ENCODE results near the gene NPIPA1.
"Not testable (repeated sequence)": the region's sequence is repeated elsewhere in the genome, so short reads cannot be mapped to it uniquely, and the experiment has no call there.

Gene NPIPA1

DNA sequence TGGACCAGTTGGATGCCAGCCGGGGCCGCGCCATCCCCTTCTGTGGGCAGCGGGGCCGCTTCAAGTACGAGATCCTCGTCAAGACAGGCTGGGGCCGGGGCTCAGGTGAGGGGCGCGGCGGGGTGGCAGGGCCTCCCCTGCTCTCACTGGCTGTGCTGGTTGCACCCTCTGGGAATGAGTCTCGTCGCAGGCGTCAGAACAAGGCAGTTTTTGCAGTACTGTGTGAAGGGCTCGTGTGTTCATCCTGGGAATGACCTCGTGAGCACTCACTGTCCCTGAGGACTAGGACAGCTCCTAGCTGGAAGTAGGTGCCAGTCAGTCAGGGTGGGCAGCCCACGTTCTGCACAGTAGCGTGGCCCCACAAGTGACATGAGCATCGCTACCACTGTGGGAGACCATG is 6.3 kb upstream of the NPIPA1 start:
- DNase-seq, result not testable (repeated sequence)

DNA sequence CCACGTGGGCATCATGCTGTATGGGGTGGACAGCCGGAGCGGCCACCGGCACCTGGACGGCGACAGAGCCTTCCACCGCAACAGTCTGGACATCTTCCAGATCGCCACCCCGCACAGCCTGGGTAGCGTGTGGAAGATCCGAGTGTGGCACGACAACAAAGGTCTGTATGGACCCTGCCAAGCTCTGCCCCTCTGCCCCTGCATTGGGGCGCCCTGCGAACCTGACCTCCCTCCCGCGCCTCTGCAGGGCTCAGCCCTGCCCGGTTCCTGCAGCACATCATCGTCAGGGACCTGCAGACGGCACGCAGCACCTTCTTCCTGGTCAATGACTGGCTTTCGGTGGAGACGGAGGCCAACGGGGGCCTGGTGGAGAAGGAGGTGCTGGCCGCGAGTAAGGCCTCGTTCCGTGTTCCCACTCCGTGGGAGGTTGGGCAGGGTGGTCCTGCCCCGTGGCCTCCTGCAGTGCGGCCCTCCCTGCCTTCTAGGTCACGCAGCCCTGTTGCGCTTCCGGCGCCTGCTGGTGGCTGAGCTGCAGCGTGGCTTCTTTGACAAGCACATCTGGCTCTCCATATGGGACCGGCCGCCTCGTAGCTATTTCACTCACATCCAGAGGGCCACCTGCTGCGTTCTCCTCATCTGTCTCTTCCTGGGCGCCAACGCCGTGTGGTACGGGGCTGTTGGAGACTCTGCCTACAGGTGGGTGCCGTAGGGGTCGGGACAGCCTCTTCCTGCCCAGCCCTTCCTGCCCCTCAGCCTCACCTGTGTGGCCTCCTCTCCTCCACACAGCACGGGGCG is 4.5 kb upstream of the NPIPA1 start:
- not testable (repeated sequence) for DNase-seq

DNA sequence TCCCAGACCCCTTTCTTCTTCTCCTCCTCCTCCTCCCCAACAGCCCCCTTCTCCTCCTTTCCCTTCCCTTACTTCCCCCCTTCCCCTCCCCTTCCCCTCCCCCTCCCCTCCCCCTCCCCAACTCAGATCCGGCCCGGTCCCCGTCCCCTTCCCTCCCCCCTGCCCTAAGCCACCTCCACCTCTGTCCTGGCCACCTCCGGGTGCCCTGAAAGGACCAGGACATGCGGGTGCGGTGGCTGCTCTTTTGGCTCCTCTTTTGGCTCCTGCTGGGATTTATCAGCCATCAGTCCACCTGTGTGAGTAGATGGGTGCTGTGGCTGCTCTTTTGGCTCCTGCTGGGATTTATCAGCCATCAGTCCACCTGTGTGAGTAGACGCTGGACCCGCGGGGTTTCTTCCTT is 751 bp downstream of the NPIPA1 start:
- not testable (repeated sequence) for DNase-seq

DNA sequence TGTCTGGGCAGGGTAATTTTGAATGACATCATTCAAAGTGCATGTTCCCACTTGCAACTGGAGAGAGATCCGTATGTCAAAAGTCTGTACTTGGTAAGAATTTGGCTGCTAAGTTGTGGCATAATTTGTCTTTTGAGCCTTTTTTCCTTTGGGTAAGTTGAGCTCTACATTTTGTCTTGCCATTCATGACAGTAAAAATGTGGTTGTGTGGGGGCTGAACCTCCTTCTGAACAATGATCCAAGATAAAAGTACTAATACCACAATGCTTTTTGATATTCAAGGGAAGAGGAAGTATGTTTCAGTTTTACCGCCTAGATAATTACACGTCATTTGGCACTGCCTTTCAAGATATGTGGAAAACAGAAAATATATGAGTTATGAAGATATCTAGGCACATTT is 5.4 kb downstream of the NPIPA1 start:
- DNase-seq, result not testable (repeated sequence)

DNA sequence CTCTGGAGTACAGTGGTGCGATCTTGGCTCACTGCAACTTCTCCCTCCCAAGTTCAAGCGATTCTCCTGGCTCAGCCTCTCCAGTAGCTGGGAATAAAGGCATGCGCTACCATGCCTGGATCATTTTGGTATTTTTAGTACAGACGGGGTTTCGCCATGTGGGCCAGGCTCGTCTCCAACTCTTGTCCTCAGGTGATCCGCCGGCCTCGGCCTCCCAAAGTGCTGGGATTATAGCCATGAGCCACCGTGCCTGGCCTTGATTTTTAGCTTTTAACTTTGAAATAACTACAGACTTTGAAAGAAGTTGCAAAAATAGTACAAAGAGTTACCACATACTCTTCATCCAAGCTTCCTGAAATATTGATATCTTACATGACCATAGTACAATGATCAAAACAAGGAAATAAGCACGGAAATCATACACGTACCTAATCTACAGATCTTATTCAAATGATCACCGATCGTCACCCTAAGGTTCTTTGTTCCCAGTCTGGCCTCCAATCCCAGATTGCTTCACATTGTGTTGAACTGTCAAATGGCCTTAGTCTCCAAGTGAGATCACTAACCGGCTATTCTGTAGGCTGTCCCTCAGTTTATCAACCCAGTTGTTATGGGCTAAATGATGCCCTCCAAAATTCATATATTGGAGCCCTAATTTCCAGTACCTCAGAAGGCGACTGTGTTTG is 18.4 kb downstream of the NPIPA1 start:
- DNase-seq, result no peak

DNA sequence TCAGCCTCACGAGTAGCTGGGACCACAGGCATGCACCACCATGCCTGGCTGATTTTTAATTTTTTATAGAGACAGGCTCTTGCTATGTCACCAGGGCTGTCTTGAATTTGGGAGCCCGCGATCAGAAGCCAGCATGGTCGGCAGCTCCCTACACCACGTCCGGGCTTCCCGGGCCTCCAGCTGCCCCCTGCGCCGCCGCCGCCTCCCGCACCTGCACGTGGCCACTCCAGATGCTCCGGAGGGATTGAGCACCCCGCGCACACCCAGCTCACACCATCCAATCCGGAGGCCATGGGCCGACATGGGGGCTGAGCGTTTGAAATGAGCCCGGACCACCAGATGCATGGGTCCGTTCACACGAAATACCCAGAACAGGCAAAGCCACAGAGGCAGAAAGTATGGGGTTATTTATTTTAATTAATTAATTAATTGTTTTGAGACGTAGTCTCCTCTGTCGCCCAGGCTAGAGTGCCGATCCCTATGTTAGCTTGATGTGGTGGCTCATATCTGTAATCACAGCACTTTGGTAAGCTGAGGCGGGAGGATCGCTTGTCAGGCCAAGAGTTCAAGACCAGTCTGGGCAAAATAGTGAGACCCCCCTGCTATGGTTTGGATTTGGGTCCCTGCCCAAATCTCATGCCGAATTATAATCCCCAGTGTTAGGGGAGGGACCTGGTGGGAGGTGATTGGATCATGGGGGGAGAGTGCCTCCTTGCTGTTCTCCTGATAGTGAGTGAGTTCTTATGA is 20.5 kb downstream of the NPIPA1 start:
- no peak for DNase-seq

DNA sequence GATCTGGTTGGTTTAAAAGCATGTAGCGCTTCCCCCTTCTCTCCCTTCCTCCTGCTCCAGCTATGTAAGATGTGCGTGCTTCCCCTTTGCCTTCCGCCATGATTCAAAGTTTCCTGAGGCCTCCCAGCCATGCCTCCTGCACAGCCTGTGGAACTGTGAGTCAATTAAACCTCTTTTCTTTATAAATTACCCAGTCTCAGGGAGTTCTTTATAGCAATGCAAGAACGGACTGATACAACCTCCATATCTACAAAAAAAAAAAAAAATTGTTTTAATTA is 21.0 kb downstream of the NPIPA1 start:
- no peak for DNase-seq

DNA sequence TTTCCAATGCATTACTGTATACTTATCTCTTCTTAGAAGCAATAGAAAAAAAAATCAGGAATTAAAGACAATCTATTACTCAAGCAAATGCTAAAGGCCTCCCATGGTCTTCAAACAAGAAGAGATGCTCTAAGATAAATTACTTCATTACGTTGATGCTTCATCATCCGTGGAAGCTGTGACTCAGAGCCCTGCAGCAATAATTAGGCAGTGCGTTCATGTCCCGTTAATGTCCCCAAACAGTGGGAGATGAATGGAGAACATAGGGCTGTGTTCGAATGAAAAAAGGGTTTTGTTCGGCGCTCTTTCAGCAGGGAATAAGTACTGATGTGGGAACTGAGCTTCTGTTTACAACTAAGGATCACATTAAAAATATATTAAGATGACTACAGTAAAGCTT is 21.7 kb downstream of the NPIPA1 start:
- DNase-seq, result no peak

DNA sequence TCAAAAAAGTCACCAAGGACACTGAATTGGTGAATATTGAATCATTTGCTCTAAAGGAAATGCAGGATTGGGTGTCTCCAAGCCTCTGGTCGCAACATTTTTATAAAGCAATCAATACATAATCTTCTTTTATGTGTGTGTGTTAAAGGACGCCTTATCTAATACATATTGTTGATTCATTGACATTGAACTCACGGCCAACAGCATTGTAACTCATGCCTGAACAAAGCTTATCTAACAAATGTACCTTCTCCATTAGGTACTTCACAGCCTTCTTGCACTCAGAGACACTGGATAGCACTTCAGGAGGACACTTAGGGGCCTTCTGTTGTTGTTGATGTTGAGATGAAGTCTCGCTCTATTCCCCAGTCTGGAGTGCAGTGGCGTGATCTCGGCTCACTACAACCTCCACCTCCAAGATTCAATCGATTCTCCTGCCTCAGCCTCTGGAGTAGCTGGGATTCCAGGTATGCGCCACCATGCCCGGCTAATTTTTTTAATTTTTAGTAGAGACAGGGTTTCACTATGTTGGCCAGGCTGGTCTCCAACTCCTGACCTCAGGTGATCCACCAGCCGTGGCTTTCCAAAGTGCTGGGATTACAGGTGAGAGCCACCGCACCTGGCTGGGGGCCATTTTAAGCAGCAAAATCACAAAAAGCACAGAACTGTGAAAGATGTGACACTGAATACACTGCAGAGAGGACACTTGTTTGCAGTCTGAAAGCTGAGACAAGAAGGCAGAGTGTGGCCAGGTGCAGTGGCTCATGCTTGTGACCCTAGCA is 24.4 kb downstream of the NPIPA1 start:
- DNase-seq, result no peak

DNA sequence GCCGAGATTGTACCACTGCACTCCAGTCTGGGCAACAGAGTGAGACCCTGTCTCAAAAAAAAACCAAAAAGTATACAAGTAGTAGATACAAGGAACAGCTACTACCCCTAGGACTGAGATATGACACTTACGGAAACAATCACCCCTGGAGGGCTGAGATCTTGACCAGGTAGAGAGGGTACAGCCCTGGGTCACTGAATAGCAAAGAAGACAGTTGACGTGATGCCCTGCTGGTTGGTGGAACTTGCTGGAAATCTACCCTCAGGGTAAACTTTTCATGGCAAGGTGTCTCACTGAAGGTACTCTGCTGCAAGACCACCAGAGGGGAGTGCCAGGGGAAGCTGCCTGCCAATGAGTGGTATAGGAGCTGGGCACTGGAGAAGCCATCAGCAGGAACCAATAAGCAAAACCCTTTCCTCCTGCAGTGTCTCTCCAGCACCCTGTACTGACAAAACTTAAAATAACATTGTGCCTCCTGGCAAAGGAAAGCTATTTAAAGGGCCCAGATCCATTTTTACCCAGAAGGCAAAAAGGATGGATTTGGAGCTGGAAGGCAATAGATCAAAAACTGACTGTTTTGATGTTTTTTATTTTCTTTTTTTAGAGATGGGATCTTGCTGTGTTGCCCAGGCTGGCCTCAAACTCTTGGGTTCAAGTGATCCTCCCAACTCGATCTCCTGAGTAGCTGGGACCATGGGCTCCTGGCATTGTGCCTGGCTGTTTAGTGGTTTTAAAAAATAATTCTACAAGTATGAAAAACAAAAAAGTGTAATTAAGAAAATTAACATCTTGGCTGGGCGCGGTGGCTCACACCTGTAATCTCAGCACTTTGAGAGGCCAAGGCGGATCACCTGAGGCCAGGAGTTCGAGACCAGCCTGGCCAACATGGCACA is 26.3 kb downstream of the NPIPA1 start:
- DNase-seq, result no peak

DNA sequence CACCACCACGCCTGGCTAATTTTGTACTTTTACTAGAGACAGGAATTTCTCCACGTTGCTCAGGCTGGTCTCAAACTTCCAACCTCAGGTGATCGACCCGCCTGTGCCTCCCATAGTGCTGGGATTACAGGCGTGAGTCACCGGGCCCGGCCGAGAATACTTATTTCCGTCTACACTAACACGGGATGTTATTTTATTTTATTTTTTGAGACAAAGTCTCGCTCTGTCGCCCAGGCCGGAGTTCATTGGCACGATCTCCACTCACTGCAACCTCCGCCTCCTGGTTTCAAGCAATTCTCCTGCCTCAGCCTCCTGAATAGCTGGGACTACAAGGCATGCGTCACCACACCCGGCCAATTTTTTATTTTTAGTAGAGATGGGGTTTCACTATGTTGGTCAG is 28.1 kb downstream of the NPIPA1 start:
- no peak for DNase-seq

DNA sequence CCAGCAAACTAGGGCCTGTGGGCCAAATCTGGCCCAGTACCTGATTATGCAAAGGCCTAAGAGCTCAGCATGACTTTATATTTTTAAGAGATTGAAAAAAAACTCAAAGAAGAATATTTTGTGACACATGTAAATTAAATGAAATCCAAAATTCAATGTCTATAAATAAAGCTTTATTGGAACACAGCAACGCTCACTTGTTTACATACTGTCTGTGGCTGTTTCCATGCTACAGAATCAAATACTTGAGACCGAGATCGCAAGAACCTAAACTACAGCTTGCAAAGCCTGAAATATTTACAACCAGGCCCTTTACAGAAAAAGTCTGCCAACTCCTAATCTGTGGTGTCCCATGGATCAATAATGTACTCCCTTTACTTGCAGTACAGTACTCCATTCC is 32.6 kb downstream of the NPIPA1 start:
- DNase-seq, result not testable (repeated sequence)

DNA sequence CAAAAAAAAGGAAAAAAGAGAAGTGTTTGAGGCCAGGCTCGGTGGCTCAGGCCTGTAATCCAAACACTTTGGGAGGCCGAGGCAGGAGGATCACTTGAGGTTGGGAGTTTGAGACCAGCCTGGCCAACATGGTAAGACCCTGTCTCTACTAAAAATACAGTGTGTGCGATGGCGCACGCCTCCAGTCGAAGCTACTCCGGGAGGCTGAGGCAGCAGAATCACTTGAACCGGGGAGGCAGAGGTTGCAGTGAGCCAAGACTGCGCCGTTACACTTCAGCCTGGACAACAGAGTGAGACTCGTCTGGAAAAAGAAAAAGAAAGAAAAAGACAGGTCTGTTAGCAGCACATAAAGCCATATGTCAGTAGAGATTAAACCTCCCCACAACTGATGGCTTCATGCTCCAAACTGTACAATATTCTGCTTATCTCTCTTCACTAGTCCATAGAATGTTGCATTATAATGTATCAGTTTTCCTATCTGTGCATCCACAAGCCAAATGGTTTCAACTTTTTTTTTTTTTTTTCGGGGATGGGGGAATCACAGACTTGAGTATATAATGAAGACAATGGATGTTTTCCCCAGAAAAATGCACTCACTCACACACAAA is 34.5 kb downstream of the NPIPA1 start:
- DNase-seq, result not testable (repeated sequence)

DNA sequence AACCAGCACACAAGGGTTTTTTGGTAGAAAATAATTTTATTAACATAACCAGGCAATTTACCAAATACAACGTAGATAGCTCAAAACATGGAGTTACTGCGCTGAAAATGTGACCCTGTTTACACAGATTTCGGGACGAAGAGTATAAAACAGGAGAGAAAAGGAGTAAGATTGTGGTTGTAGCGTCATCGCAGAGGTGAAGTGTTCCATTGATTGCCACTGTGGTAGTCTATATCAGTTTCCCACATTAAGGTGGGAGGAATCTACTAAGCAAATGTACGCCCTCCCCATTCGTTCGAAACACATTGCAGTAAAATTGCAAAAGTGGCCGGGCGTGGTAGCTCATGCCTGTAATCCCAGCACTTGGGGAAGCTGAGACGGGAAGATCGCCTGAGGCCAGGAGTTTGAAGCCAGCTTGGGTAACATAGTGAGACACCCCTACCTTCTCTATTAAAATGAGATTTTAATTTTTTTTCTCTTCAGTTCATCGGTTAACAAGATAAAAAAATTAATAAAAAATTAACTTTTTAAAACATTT is 36.6 kb downstream of the NPIPA1 start:
- not testable (repeated sequence) for DNase-seq

DNA sequence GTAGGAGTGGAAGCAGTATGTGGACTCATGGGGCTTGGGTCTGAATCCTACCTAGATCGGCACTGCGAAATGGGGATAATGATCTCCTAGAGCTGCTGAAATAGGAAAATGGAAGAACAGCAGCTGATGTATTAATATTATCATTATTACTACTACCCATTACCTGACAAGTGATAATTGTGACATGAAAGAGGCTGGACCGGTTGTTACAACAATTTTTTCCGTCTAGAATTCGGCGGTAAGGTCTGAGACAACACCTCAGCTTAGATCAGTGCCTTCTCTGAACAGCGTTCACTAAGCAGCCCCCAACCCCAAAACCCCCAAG is 37.0 kb downstream of the NPIPA1 start:
- DNase-seq, result not testable (repeated sequence)

DNA sequence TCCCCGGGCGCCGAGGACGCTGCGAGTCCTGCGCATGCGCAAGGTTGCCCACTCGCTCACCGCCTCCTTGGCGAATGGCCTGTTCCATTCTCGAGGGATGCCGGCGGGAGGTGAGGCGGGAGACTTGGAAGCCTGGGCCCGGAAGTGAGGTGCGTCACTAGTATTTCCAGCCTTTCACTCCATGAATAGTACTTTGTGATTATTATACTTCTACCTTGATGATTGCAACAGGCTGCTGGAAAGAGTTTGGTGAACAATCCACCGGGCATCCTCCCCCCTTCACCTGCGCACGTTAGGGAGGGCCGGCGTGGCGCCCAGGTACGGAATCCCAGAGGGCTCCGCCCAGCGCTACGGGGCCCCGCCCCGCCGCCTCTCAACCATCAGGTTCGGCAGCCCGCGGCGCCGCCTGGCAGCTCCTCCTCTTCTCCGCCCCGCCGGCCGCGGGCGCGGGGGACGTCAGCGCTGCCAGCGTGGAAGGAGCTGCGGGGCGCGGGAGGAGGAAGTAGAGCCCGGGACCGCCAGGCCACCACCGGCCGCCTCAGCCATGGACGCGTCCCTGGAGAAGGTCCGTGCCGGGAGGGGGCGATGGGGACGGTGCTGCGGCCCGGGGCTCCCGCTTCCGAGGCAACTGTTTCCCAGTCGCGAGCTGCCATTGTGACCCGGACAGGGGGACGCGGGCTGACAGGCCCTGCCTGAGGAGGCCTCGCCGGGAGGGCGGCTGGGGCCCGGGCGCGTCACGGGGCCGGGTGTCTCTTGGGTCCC is 37.6 kb downstream of the NPIPA1 start, which contains the start of gene PDXDC1:
PDXDC1 (plus strand) TSS at position 371 of the 762 bp plus-strand sequence; CDS start at position 545, 174 bp downstream.
- DNase-seq, result peak; percentile 64 to 90

DNA sequence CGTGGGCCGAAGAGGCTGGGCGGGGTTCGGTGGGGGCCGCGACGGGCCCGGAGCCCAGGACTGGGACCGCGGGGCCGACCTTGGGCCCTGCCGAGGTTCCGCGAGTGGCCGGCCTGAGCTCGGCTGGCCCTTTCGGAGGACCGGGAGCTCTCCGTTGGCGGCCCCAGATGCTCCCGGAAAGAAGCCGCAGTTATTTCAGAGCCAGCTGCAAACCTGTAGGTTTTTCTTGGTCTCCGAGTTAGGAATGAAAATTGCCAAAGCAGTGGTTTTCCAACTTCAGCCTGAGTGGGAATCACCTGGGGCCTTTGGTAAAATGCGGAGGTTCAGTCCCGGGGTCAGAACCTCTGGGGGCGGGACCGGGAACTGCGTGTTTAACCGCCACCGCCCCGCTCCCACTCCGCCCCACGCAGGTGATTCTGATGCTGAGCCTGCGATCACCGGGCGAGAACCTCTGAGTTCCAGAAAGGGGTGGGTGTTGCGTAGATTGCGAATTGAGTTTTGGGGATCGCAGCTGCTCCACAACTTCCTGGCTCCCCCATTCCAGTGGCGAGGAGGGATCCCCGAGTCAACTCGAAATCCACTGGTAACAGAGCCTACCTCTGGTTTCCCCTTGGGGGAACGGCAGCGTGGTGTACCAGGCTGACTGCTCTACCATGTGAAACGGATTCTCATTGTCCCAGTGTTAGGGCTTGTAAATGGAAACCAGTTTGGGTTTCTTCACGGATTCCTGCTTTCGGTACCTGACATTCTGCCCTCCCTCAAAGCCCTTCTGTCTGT is 38.4 kb downstream of the NPIPA1 start:
- DNase-seq, result peak in 1 of 2 experiments; percentile 6

DNA sequence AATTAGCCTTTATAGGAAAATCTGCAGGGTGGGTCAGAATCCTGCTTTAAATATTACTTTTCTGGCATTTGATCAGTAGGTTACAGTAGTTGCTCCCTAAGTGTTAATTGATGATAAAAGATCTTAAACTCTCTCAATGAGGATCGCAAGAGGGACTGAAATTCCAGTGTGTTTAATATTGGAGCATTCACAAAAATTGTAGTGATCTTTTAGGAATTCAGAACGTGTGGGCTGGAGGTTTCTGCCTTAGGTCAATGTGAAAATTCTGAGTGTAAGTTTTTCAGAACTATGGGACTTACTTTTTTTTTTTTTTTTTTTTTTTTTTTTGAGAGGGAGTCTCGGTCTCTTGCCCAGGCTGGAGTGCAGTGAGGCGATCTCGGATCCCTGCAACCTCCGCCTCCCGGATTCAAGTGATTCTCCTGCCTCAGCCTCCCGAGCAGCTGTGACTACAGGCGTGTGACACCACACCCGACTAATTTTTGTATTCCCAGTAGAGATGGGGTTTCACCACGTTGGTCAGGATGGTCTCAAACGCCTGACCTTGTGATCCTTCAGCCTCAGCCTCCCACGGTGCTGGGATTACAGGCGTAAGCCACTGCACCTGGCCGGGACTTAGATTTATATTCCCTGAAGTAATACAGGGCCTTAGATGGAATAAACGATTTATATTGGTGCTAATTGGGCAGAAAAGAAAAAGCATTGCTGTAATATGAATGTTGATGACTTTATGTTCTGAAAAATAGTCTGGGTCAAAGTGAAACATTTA is 39.9 kb downstream of the NPIPA1 start:
- not testable (repeated sequence) for DNase-seq

DNA sequence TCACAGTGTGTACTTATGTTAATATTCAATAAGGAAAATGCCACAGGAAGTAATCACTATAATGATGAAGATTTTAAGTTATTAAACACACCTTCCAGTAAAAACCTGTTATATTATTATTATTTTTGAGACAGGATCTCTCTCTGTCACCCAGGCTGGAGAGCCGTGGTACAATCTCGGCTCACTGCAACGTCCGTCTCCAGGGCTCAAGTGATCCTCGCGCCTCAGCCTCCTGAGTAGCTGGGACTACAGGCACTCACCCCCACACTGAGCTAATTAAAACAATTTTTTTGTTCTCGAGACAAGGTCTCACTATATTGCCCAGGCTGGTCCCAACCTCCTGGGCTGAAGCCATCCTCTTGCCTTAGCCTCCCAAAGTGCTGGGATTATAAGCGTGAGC is 41.0 kb downstream of the NPIPA1 start:
- DNase-seq, result not testable (repeated sequence)

Data from NCI-H446 (cell line).